ENCODE data around the gene FOXL2. TPM values are rescaled to one million over a fixed set of nuclear protein-coding genes. Genes with fewer than 3 reads are reported as not detected.

Gene FOXL2
- total RNA-seq, 4 donors from 2014 or later = 0.19 TPM; not detected in 3

DNA sequence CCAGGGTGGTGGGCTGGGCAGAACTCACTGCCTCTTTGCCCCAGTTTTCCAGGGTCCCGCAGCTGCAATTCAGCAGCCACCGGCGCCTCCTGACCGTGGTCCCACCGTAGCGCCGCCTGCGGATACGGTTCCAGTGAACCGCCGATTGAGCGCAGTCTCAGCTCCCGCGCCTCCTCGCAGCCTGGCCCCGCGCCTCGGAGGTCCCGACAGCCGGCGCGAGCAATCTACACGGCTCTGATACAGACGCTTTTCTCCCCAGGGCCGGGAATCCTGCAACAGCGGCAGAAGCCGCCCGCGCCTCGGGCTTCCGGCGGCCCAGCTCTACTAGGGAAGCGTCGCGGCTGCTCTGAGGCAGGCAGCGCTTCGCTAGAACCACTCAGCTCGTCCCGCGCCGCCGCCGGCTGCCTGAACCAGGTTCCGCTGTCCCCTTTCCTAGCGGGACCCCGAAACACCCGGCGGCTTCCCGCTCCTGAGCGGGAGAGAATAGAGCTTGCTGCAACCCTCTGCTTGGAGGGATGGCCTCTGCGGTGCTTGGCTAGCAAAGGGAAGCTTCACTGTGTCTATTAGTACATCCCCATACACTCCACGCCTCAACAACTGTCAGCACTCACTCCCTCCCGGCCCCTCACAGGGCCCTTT is 3.2 kb upstream of the FOXL2 start:
- TF ChIP-seq, protein P1, sequence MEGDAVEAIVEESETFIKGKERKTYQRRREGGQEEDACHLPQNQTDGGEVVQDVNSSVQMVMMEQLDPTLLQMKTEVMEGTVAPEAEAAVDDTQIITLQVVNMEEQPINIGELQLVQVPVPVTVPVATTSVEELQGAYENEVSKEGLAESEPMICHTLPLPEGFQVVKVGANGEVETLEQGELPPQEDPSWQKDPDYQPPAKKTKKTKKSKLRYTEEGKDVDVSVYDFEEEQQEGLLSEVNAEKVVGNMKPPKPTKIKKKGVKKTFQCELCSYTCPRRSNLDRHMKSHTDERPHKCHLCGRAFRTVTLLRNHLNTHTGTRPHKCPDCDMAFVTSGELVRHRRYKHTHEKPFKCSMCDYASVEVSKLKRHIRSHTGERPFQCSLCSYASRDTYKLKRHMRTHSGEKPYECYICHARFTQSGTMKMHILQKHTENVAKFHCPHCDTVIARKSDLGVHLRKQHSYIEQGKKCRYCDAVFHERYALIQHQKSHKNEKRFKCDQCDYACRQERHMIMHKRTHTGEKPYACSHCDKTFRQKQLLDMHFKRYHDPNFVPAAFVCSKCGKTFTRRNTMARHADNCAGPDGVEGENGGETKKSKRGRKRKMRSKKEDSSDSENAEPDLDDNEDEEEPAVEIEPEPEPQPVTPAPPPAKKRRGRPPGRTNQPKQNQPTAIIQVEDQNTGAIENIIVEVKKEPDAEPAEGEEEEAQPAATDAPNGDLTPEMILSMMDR (IDR thresholded peaks at IDR 0.05) = no peak
- TF ChIP-seq POLR2A (IDR thresholded peaks at IDR 0.05) = no peak
- DNase-seq = no peak
- intact Hi-C loops (cut with DNase I) = no loop called here
- Histone ChIP-seq H3K36me3 (no peaks in the 10 kb centered on the region), H3K27me3 (peaks cover 28 to 100% (median 38%) of the 10 kb centered on the region in 4 donors), H3K9me3 (no peaks in the 10 kb centered on the region), H3K4me3 (peak overlapping the region in 3 of 4 donors; percentile 29 to 58 (median 39)), H3K27ac (no peak overlapping the region), H3K4me1 (peaks cover 28 to 40% (median 28%) of the 10 kb centered on the region in 3 donors)
- WGBS, 2 donors = 7 to 28% methylated on average over 3 to 9 of the region's 53 CpGs

DNA sequence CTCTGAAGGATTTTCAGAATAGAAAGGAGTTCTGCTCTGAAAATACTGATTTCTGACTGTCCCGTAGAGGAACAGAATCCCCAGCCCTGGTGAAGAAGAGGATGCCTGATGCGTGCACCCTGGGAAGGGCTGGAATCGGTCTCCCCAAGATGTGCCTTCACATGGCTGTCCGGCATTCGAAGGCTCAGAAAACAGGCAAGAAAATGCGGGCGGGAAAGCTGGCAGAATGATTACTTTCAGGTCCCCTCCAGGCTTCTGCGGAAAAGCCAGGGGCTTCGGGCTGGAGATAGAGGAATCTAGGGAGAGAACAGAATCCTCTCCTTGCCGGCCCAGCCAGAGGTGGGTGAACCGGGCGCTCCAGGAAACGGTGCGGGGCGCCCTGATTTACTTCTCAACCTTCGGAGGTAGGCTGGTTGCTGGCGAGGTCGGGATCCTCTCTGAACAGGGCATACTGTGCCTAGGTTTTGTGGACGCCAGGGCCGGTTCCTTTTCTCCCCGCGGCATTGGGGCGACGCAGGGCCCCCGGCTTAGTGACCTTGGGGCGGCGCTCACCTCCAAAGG is 2.6 kb upstream of the FOXL2 start:
- no peak for DNase-seq
- H3K4me3 ChIP-seq = peak overlapping the region in 3 of 4 donors; percentile 29 to 58 (median 39)
- no peak for TF ChIP-seq POLR2A (IDR thresholded peaks at IDR 0.05)
- TF ChIP-seq, protein P1 (IDR thresholded peaks at IDR 0.05) = no peak
- 3 to 30% methylated on average over 7 to 20 of the region's 27 CpGs for WGBS, 2 donors
- H3K36me3 ChIP-seq = no peaks in the 10 kb centered on the region
- no peaks in the 10 kb centered on the region for H3K9me3 ChIP-seq
- H3K27ac ChIP-seq = no peak overlapping the region
- intact Hi-C loops (cut with DNase I) = no loop called here
- peaks cover 32 to 100% (median 44%) of the 10 kb centered on the region in 4 donors for H3K27me3 ChIP-seq
- H3K4me1 ChIP-seq = peaks cover 32 to 46% (median 34%) of the 10 kb centered on the region in 3 donors

- H3K9me3 ChIP-seq = no peaks in the 10 kb centered on the region
- intact Hi-C loops (cut with DNase I) = no loop called here
- no peak overlapping the region for H3K27ac ChIP-seq
- no peak for DNase-seq
- 48 to 60% methylated on average over 5 of the region's 5 CpGs for WGBS, 2 donors
- peaks cover 32 to 51% (median 39%) of the 10 kb centered on the region in 3 donors for H3K4me1 ChIP-seq
- H3K36me3 ChIP-seq = no peaks in the 10 kb centered on the region
- TF ChIP-seq, protein P1 (IDR thresholded peaks at IDR 0.05) = no peak
- TF ChIP-seq POLR2A (IDR thresholded peaks at IDR 0.05) = no peak
- H3K4me3 ChIP-seq = no peak overlapping the region
- peaks cover 32 to 100% (median 49%) of the 10 kb centered on the region in 4 donors for H3K27me3 ChIP-seq
Measured at GRCh38 chr3:138949002-138949418, 2.1 kb upstream of the FOXL2 start.

GRCh38 chr3:138948371-138949001 is 1.5 kb upstream of the FOXL2 start:
- H3K4me3 ChIP-seq = no peak overlapping the region
- no peak for DNase-seq
- no peaks in the 10 kb centered on the region for H3K36me3 ChIP-seq
- intact Hi-C loops (cut with DNase I) = no loop called here
- TF ChIP-seq, protein P1 (IDR thresholded peaks at IDR 0.05) = no peak
- no peak for TF ChIP-seq POLR2A (IDR thresholded peaks at IDR 0.05)
- H3K9me3 ChIP-seq = no peaks in the 10 kb centered on the region
- H3K27me3 ChIP-seq = peaks cover 32 to 100% (median 54%) of the 10 kb centered on the region in 4 donors
- no peak overlapping the region for H3K27ac ChIP-seq
- H3K4me1 ChIP-seq = peaks cover 32 to 51% (median 40%) of the 10 kb centered on the region in 3 donors
- WGBS, 2 donors = 63 to 85% methylated on average over 3 of the region's 3 CpGs
